Inflammatory macrophage treated with lipopolysaccharide for 1 hour (primary cell): ENCODE data around the gene TBC1D5.
"Not testable (repeated sequence)": the region's sequence is repeated elsewhere in the genome, so short reads cannot be mapped to it uniquely, and the experiment has no call there.

Experiments
- DNase-seq, 2 donors: peaks; one replicate each; pipeline ENCODE4 v3.0.0-alpha.2; 2020 to 2022

Gene TBC1D5

GRCh38 chr3:17707813-17708543 is 34.5 kb downstream of the TBC1D5 start:
- DNase-seq: peak; percentile 47 to 69

- not testable (repeated sequence) for DNase-seq
Measured at GRCh38 chr3:17705991-17706390, 36.4 kb downstream of the TBC1D5 start.

GRCh38 chr3:17699815-17700214 is 42.6 kb downstream of the TBC1D5 start:
- not testable (repeated sequence) for DNase-seq

GRCh38 chr3:17695665-17696064 is 46.8 kb downstream of the TBC1D5 start:
- DNase-seq: not testable (repeated sequence)

DNA sequence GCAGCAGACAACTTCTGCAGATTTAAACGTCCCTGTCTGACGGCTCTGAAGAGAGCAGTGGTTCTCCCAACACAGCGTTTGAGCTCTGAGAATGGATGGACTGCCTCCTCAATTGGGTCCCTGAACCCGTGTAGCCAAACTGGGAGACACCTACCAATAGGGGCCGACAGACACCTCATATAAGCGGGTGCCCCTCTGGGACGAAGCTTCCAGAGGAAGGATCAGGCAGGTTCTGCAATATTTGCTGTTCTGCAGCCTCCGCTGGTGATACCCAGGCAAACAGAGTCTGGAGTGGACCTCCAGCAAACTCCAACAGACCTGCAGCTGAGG is 48.8 kb downstream of the TBC1D5 start:
- DNase-seq: not testable (repeated sequence)

GRCh38 chr3:17692846-17693669 is 49.4 kb downstream of the TBC1D5 start:
- DNase-seq: not testable (repeated sequence)

DNA sequence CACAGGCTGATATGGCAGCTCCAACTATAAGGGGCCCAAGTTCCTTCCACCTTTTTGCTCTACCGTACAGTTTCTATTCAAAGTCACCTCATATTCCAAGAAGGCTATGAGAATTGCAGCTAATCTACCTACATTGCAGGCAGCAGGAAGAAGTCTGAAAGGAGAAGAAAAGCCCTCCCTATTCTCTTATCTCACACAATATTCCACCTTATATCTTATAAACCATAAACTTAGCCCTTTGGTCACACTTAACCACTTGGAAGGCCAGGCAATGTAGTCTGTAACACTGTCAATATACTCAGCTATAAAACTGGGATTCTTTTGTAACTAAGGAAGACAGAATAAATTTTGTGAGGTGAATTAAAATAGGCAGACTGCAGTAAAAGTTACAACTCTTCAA is 54.9 kb downstream of the TBC1D5 start:
- DNase-seq: no peak

GRCh38 chr3:17686613-17687012 is 55.8 kb downstream of the TBC1D5 start:
- peak; percentile 28 to 29 for DNase-seq

DNA sequence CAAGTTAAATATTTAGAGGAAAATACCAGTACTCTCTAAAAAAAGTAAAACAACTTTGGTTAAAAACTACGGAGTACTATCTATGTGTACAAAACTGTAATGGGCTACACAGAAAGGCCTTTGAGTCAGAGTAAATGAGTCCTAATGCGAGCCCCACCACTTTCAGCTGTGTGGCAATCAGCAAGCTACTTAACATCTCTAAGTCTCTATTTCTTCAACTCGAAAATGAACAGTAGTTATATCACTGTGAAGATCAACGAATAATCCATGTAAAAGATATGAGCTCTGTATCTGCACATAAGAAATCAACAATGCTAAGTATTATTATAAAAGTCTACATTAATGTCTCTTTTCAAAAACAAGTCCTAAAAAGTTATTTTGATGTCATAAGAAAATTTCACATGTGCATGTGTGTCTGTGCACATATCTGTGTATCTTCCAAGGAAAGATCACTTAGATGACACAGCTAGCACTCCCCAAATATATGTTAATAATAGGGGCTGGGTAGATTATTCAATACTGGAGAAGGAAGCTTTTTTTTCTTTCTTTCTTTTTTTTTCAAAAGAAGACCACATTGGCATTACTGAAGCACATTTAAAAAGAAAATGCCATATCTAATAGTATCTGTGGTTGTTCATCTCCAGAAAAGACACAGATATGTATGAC is 58.8 kb downstream of the TBC1D5 start:
- DNase-seq: no peak

- DNase-seq: no peak
Measured at GRCh38 chr3:17680530-17680929, 61.9 kb downstream of the TBC1D5 start.

DNA sequence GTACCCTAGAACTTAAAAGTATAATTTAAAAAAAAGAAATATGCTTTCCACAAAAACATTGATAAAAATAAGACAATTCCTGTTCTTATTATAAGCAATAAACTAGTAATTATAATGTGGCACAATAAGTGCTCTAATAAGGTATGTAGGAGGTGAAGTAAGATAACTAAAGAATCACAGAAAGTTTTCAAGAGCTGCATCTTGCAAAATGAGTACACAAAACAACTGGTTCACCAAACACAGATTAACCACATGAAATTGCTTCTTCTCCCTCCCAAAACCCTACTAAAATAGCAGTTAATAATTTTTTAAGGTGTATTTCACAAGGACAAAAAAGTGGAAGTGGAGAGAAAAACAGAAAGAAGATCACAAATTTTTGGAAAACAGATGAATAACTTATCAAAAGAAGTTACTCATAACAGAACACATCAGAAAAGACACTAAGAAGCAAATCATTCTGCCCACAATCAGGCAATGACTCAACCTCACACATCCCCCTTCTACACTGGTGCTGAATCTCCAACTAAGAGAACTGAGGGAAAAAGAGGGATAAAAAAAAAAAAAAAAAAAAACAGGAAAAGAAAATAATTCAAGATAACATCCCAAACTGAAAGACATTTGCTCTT is 64.2 kb downstream of the TBC1D5 start:
- DNase-seq: peak; percentile 10

GRCh38 chr3:17674082-17674686 is 68.2 kb downstream of the TBC1D5 start:
- DNase-seq: no peak

- no peak for DNase-seq
Measured at GRCh38 chr3:17672506-17672905, 69.9 kb downstream of the TBC1D5 start.

GRCh38 chr3:17670749-17671148 is 71.7 kb downstream of the TBC1D5 start:
- no peak for DNase-seq

GRCh38 chr3:17664923-17665322 is 77.5 kb downstream of the TBC1D5 start:
- peak in 1 of 2 donors; percentile 18 for DNase-seq

GRCh38 chr3:17656264-17656663 is 86.2 kb downstream of the TBC1D5 start:
- peak in 1 of 2 donors; percentile 30 for DNase-seq

- no peak for DNase-seq
Measured at GRCh38 chr3:17655743-17656142, 86.7 kb downstream of the TBC1D5 start.

DNA sequence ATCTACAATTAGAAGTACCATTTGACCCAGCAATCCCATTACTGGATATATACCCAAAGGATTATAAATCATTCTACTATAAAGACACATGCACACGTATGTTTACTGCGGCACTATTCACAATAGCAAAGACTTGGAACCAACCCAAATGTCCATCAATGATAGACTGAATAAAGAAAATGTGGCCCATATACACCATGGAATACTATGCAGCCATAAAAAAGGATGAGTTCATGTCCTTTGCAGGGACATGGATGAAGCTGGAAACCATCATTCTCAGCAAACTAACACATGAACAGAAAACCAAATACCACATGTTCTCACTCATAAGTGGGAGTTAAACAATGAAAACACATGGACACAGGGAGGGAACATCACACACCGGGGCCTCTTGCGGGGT is 92.7 kb downstream of the TBC1D5 start:
- not testable (repeated sequence) for DNase-seq

DNA sequence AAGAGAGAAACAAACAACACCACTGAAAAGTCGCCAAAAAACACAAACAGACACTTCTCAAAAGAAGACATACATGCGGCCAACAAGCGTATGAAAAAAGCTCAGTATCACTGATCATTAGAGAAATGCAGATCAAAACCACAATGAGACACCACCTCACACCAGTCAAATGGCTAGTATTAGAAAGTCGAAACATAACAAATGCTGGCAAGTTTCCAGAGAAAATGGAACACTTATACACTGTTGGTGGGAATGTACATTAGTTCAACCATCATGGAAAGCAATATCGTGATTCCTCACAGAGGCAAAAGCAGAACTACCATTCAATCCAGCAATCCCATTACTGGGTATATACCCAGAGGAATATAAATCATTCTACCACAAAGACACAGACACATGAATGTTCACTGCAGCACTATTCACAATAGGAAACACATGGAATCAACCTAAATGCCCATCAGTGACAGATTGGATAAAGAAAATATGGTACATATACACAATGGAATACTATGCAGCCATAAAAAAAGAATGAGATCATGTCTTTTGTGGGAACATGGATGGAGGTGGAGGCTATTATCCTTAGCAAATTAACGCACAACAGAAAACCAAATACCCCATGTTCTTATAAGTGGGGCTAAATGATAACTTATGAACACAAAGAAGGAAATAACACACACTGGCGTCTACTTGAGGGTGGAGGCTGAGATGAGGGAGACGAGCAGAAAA is 93.6 kb downstream of the TBC1D5 start:
- DNase-seq: not testable (repeated sequence)

- DNase-seq: peak; percentile 66 to 89
Measured at GRCh38 chr3:17645074-17645698, 97.2 kb downstream of the TBC1D5 start.

DNA sequence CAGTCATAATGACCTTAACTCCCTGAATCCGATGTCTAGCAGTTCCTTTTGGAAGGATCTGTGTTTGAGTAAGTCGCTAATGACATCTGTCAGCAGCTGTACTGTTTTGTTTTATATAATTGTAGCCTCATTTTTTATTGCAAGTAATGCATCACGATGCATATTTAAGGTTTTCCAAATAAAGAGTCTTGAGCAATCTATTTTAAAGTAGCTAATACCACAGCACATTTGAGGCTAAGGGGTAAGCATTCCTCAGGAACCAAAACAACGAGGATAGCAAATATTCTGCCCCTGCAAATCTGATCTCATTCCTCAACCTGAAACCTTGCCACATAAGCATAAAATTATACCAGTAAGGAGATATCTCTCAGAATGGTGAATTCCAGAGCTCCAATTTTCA is 98.7 kb downstream of the TBC1D5 start:
- DNase-seq: no peak

- no peak for DNase-seq
Measured at GRCh38 chr3:17642474-17642873, 100.0 kb downstream of the TBC1D5 start.
